ENCODE data around the gene CAPN11. TPM values are rescaled to one million over a fixed set of nuclear protein-coding genes. Genes with fewer than 3 reads are reported as not detected.
A peak's percentile ranks its signal among the peaks of the same experiment; 100 is the strongest.

CAPN11 gene
- total and polyA plus RNA-seq, 9 of the 15 experiments (the other 6 are each of a cell fraction or from before 2014, with no cell fraction given), result 0.03 to 0.61 (median 0.17) TPM; not detected in 1

GRCh38 chr6:44172731-44173500 lies 14.3 kb downstream of the CAPN11 start:
- Histone ChIP-seq H3K4me2 (ENCODE audit: insufficient read depth, low read length) (no peak overlapping the region), H3K4me3 (no peak overlapping the region), H3K79me2 (ENCODE audit: control insufficient read depth, insufficient read depth, low read length) (no peaks in the 10 kb centered on the region), H3K9me3 (replicated peaks; ENCODE audit: control insufficient read depth, insufficient read depth, low read depth, low read length) (no peaks in the 10 kb centered on the region), H3K27ac (ENCODE audit: extremely low read depth, low read depth, low read length) (no peak overlapping the region), H2AFZ (ENCODE audit: low read depth, low read length) (peak overlapping the region; percentile 56; the same call in 1 of the 2 replicates), H3K36me3 (ENCODE audit: control insufficient read depth, insufficient read depth, low read length) (no peaks in the 10 kb centered on the region), H3K9me1 (ENCODE audit: control insufficient read depth, insufficient read depth, low read length) (no peaks in the 10 kb centered on the region), H3K4me1 (replicated peaks in 1 of 2; ENCODE audit: control insufficient read depth in 2 of 2, insufficient read depth in 2 of 2, low read length in 2 of 2) (peaks cover 2 to 25% of the 10 kb centered on the region in 2 experiments; a peak in 3 of 5 replicates), H4K20me1 (replicated peaks; ENCODE audit: control insufficient read depth, insufficient read depth, low read length) (no peaks in the 10 kb centered on the region), H3K9ac (ENCODE audit: insufficient read depth in 1 of 2, low read depth in 2 of 2, low read length in 2 of 2) (peak overlapping the region in 1 of 2 experiments; percentile 14; a peak in 1 of 4 replicates), H3K27me3 (ENCODE audit: control insufficient read depth in 2 of 2, insufficient read depth in 2 of 2, low read length in 2 of 2) (peaks cover 2 to 21% of the 10 kb centered on the region in 2 experiments; a peak in 2 of 5 replicates)
- in situ Hi-C loops (cut with MboI) (loop anchor here (5.0 kb wide), 1 partner anchor 64 kb away; no protein-coding TSS in a partner anchor), intact Hi-C loops (cut with micrococcal nuclease) (loop anchor here (1.0 to 2.0 kb wide), 5 partner anchors 54 to 165 kb away; no protein-coding TSS in a partner anchor)
- DNase-seq (ENCODE audit: extremely low read depth in 1 of 4, low spot score in 3 of 4) (peak; percentile 90 to 94 (median 92)), FAIRE-seq (peak; percentile 88), ATAC-seq (peak; percentile 98)
- CTCF ChIA-PET (ENCODE audit: low intra/inter-chr PET ratio), result interaction anchor here (0.6 to 3.3 kb wide), 8 partner anchors 23 to 166 kb away, joined by 3 to 26 read pairs (median 6); partner anchors contain the start of gene SLC35B2
- POLR2A ChIA-PET, result interaction anchor here (0.6 to 2.7 kb wide), 7 partner anchors 8 to 96 kb away, joined by 3 to 26 read pairs (median 3); partner anchors contain the start of gene HSP90AB1
- no TSS peak for BruUV-seq (replicated peaks)
- 14% methylated on average over 15 of the region's 15 CpGs for WGBS (ENCODE audit: insufficient coverage, low coverage, missing lambda C conversion rate)
- TF ChIP-seq E2F8 (IDR thresholded peaks at IDR 0.05; ENCODE audit: low read depth, partially characterized antibody), result no peak
- TF ChIP-seq E4F1 (CRISPR knock-in tag; IDR thresholded peaks at IDR 0.05; ENCODE audit: borderline replicate concordance), result no peak
- TF ChIP-seq ZBTB12 (CRISPR knock-in tag; IDR thresholded peaks at IDR 0.05), result no peak
- no peak for TF ChIP-seq SAFB2 (IDR thresholded peaks at IDR 0.05; ENCODE audit: borderline replicate concordance, low read depth, low read length, severe bottlenecking)
- peak; percentile 68 for TF ChIP-seq ESRRA (IDR thresholded peaks at IDR 0.05; ENCODE audit: borderline replicate concordance, low read depth)
- TF ChIP-seq KAT8 (IDR thresholded peaks at IDR 0.05; ENCODE audit: low read depth), result no peak

All from K562 (cell line).